CD14-positive monocyte (primary cell): ENCODE data around the gene MMP24. TPM values are rescaled to one million over a fixed set of nuclear protein-coding genes. Genes with fewer than 3 reads are reported as not detected.
"Not testable (repeated sequence)": the region's sequence is repeated elsewhere in the genome, so short reads cannot be mapped to it uniquely, and the experiment has no call there.

Experiments used
- DNase-seq, 3 donors: peaks; one replicate each; pipeline ENCODE4 v3.0.0-alpha.2; 2011 to 2022
- H2AFZ ChIP-seq: 2 replicates; pipeline ENCODE4 v1.6.0; 2012; ENCODE audit warnings: mild to moderate bottlenecking, low read depth, low read length, inconsistent platforms; ENCODE audit not compliant: insufficient read depth, poor library complexity, severe bottlenecking
- H3K27ac ChIP-seq, 2 donors: 1 replicate in 1 of 2; 2 replicates in 1 of 2; pipeline ENCODE4 v1.5.1; 2012 to 2013; ENCODE audit warnings: low read length in 2 of 2, control low read depth in 1 of 2, inconsistent platforms in 1 of 2, low read depth in 1 of 2, mild to moderate bottlenecking in 1 of 2
- H3K27me3 ChIP-seq, 2 donors: one replicate each; pipeline versions ENCODE4 v1.6.0 to v1.6.1; 2011 to 2013; ENCODE audit warnings: low read length in 2 of 2; ENCODE audit not compliant: control insufficient read depth in 2 of 2, insufficient read depth in 2 of 2
- H3K36me3 ChIP-seq, 2 donors: replicated peaks in 1 of 2; 1 replicate in 1 of 2; 2 replicates in 1 of 2; pipeline versions ENCODE4 v1.5.1 to v1.6.1; 2012 to 2013; ENCODE audit warnings: low read length in 2 of 2, control low read depth in 1 of 2, inconsistent platforms in 1 of 2, mild to moderate bottlenecking in 1 of 2; ENCODE audit not compliant: insufficient read depth in 2 of 2, control insufficient read depth in 1 of 2
- H3K4me1 ChIP-seq, 2 donors: 1 replicate in 1 of 2; 2 replicates in 1 of 2; pipeline versions ENCODE4 v1.5.1 to v1.6.1; 2012 to 2013; ENCODE audit warnings: low read length in 2 of 2, control low read depth in 1 of 2, inconsistent platforms in 1 of 2, mild to moderate bottlenecking in 1 of 2, moderate library complexity in 1 of 2; ENCODE audit not compliant: insufficient read depth in 2 of 2, control insufficient read depth in 1 of 2
- H3K4me2 ChIP-seq: replicated peaks from 2 replicates; pipeline ENCODE3; 2012; ENCODE audit warnings: low read length, moderate library complexity, mild to moderate bottlenecking; ENCODE audit not compliant: poor library complexity, severe bottlenecking; ENCODE audit errors: extremely low read depth
- H3K4me3 ChIP-seq, 3 experiments: fragments of 200-600 bp in 1 of 3; sonication (generic) in 1 of 3; replicated peaks in 1 of 3; 1 replicate in 2 of 3; 2 replicates in 1 of 3; pipeline ENCODE4 v1.5.1; 2011 to 2013; ENCODE audit warnings: low read length in 3 of 3, mild to moderate bottlenecking in 3 of 3, control low read depth in 2 of 3, low read depth in 2 of 3, inconsistent platforms in 1 of 3, moderate library complexity in 1 of 3
- H3K79me2 ChIP-seq: 2 replicates; pipeline ENCODE4 v1.6.0; 2012; ENCODE audit warnings: mild to moderate bottlenecking, control low read depth, inconsistent platforms, low read length, moderate library complexity; ENCODE audit not compliant: insufficient read depth
- H3K9ac ChIP-seq: 2 replicates; pipeline ENCODE4 v1.6.0; 2017; ENCODE audit warnings: low read length, mild to moderate bottlenecking; ENCODE audit not compliant: insufficient read depth, poor library complexity, severe bottlenecking
- H3K9me3 ChIP-seq, 2 donors: replicated peaks in 1 of 2; 1 replicate in 1 of 2; 2 replicates in 1 of 2; pipeline versions ENCODE4 v1.5.1 to v1.6.1; 2012 to 2013; ENCODE audit warnings: low read length in 2 of 2, control low read depth in 1 of 2; ENCODE audit not compliant: control insufficient read depth in 1 of 2, insufficient read depth in 1 of 2
- H4K20me1 ChIP-seq: 2 replicates; pipeline ENCODE4 v1.6.0; 2012; ENCODE audit warnings: mild to moderate bottlenecking, low read length, control low read depth, moderate library complexity; ENCODE audit not compliant: insufficient read depth
- H3K27ac Mint-ChIP-seq, 7 donors: one replicate each; pipeline ENCODE4 v1.8.0; 2020; ENCODE audit warnings: mild to moderate bottlenecking in 7 of 7, mixed read lengths in 7 of 7, moderate library complexity in 6 of 7, inconsistent platforms in 2 of 7
- H3K27me3 Mint-ChIP-seq, 3 donors: one replicate each; pipeline ENCODE4 v1.8.0; 2021 to 2022; ENCODE audit warnings: low read depth in 3 of 3, mild to moderate bottlenecking in 3 of 3, mixed read lengths in 3 of 3, moderate library complexity in 3 of 3, inconsistent platforms in 1 of 3
- H3K36me3 Mint-ChIP-seq, 2 donors: one replicate each; pipeline ENCODE4 v1.8.0; 2020; ENCODE audit warnings: mixed read lengths in 2 of 2, inconsistent platforms in 1 of 2, mild to moderate bottlenecking in 1 of 2
- H3K4me1 Mint-ChIP-seq: one replicate; pipeline ENCODE4 v1.8.0; 2020; ENCODE audit warnings: mild to moderate bottlenecking, mixed read lengths
- H3K4me3 Mint-ChIP-seq, 2 donors: one replicate each; pipeline ENCODE4 v1.8.0; 2020; ENCODE audit warnings: mild to moderate bottlenecking in 2 of 2, mixed read lengths in 2 of 2, moderate library complexity in 1 of 2
- H3K9me3 Mint-ChIP-seq, 7 donors: one replicate each; pipeline ENCODE4 v1.8.0; 2020 to 2022; ENCODE audit warnings: mixed read lengths in 7 of 7, mild to moderate bottlenecking in 6 of 7, moderate library complexity in 6 of 7, inconsistent platforms in 2 of 7
- CTCF ChIP-seq: fragments of 200-600 bp; IDR thresholded peaks from one replicate; pipeline ENCODE4 v1.8.0; 2022; ENCODE audit warnings: antibody characterized with exemption, mild to moderate bottlenecking
- WGBS: methylation state at CpG from one replicate; pipeline ENCODE4 v1.1.5; 2013; ENCODE audit warnings: missing lambda C conversion rate; ENCODE audit not compliant: insufficient coverage; 5-methylcytosine and 5-hydroxymethylcytosine counted together
- intact Hi-C, 2 donors: fragments of 100-400 bp; cut with micrococcal nuclease; formaldehyde crosslinking; loops; one replicate each; pipeline versions ENCODE4 v1.15.0 to v1.15.1; 2023
- polyA plus RNA-seq, 3 donors: library from polyadenylated mRNA; depleted of rRNA in 1 of 3; unstranded in 2 of 3; stranded (reverse) in 1 of 3; fragments of 300-500 nt in 2 of 3; fragments of >200 nt in 1 of 3; fragmentation: Illumina TruSeq in 2 of 3; gene quantifications; 1 replicate in 2 of 3; 2 replicates in 1 of 3; pipeline ENCODE4 v1.2.3, GENCODE V29; 2012 to 2021

MMP24 gene
- polyA plus RNA-seq, 3 donors, result 0.14 TPM; not detected in 2

GRCh38 chr20:35252037-35252461 lies 25.6 kb downstream of the MMP24 start:
- Histone ChIP-seq H3K4me3 (no peak overlapping the region), H3K79me2 (no peaks in the 10 kb centered on the region), H3K27me3 (no peaks in the 10 kb centered on the region), H4K20me1 (no peaks in the 10 kb centered on the region), H3K27ac (no peak overlapping the region), H3K4me2 (no peak overlapping the region), H3K9me3 (no peaks in the 10 kb centered on the region), H3K9ac (no peak overlapping the region), H3K4me1 (no peaks in the 10 kb centered on the region), H2AFZ (no peak overlapping the region), H3K36me3 (peaks cover 2 to 11% of the 10 kb centered on the region in 2 donors)
- Mint-ChIP-seq H3K27me3 (no peaks in the 10 kb centered on the region), H3K36me3 (peaks cover 8 to 13% of the 10 kb centered on the region in 2 donors), H3K4me1 (peaks cover 14% of the 10 kb centered on the region), H3K4me3 (no peak overlapping the region), H3K9me3 (no peaks in the 10 kb centered on the region), H3K27ac (peak overlapping the region in 4 of 7 donors; percentile 6 to 61 (median 20))
- WGBS, result 75% methylated on average over 1 of the region's 2 CpGs
- DNase-seq, result no peak
- TF ChIP-seq CTCF, result no peak
- intact Hi-C loops, result no loop called here

- H3K27me3 Mint-ChIP-seq, H3K79me2 ChIP-seq, H3K27me3 ChIP-seq, DNase-seq, H3K9me3 Mint-ChIP-seq, H3K4me3 ChIP-seq, H3K4me3 Mint-ChIP-seq, H3K9me3 ChIP-seq, intact Hi-C loops, H3K4me2 ChIP-seq, H2AFZ ChIP-seq, H4K20me1 ChIP-seq, H3K9ac ChIP-seq, H3K27ac ChIP-seq, H3K4me1 ChIP-seq: not testable (repeated sequence)
- 100% methylated on average over 1 of the region's 2 CpGs for WGBS
- Mint-ChIP-seq H3K4me1 (peaks cover 14% of the 10 kb centered on the region), H3K27ac (peak overlapping the region in 2 of 7 donors; percentile 15 to 61), H3K36me3 (peaks cover 9 to 15% of the 10 kb centered on the region in 2 donors)
- peaks cover 2 to 11% of the 10 kb centered on the region in 2 donors for H3K36me3 ChIP-seq
Measured at GRCh38 chr20:35252598-35252997, 26.1 kb downstream of the MMP24 start.
